Central memory CD4-positive, alpha-beta T cell (primary cell): Measurements from ENCODE around the gene ASB12.
"Not testable (repeated sequence)": the region's sequence is repeated elsewhere in the genome, so short reads cannot be mapped to it uniquely, and the experiment has no call there.

Experiments used
- DNase-seq: peaks from one replicate; pipeline ENCODE4 v3.0.0; 2022
- total RNA-seq, 3 experiments: gene quantifications; one replicate each; lab custom pipeline; 2026; lab: John Stamatoyannopoulos, UW

The ASB12 gene, protein sequence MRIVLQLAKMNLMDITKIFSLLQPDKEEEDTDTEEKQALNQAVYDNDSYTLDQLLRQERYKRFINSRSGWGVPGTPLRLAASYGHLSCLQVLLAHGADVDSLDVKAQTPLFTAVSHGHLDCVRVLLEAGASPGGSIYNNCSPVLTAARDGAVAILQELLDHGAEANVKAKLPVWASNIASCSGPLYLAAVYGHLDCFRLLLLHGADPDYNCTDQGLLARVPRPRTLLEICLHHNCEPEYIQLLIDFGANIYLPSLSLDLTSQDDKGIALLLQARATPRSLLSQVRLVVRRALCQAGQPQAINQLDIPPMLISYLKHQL
- total RNA-seq = 0 to 0.39 (median 0.07) reads per million in 3 experiments

- no peak for DNase-seq
These were observed at the start of gene ASB12 for GRCh38 chrX:64230123-64230970. Gene ASB12 (minus strand): TSS chrX:64230607. CDS start chrX:64225650, 4,957 bp downstream.

GRCh38 chrX:64265265-64265664 lies 34.9 kb upstream of the ASB12 start:
- DNase-seq = no peak

- DNase-seq = no peak
These were observed 1.3 kb downstream of the ASB12 start for GRCh38 chrX:64229154-64229553.

DNA sequence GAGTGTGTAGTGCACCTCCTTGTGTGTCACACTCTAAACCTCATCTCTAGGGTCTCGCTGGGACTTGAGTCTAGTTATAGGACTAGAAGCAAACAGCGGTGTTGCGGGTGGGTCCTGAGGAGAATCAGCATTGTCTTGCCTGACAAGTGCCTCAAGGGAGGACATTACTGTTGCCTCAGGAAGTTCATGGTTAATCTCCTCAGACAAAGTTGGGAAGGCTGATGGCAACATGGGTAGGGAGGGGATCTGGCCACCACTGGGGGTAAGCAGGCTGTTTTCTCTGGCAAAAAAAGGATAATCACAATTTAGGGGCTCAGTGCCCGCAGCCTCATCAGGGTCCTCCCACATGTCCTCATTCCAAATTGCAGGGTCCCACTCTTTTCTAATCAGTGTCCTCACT lies 12.4 kb downstream of the ASB12 start:
- no peak for DNase-seq

GRCh38 chrX:64213989-64214388 lies 16.4 kb downstream of the ASB12 start:
- not testable (repeated sequence) for DNase-seq

DNA sequence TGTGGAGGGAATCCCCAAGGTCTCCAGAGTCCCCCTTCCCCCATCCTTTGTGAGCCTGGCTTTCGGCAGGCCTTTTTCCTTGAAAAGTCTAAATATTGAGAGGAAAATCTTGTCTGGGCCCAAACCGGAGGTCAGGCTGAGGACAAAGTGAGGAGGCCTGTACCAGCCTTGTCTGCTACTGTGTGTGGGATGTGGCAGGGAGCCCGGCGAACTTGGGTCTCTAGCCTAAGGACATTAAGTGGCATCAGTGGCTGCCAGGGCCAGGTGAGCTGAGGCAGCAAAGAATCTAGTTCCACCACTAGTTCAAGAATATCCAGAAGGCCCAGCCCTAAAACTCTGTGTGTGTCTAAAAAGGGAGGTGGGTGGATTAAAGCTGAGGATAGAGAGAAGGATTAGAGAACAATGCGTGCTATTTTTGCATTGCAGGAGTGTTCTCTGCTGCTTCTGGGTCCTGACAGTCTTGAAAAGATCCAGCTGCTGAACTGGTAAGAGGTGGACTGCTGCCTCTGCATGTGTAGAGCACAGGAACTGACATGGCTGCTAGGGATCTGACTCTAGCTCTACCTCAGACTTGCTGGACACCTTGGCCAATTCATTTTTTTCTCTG lies 23.7 kb downstream of the ASB12 start:
- no peak for DNase-seq

GRCh38 chrX:64205735-64206501 lies 24.5 kb downstream of the ASB12 start:
- DNase-seq = peak; percentile 85

- no peak for DNase-seq
These were observed 25.0 kb downstream of the ASB12 start, which contains the start of gene AMER1 for GRCh38 chrX:64205441-64205734. Gene AMER1 (minus strand): TSS chrX:64205708. CDS start chrX:64193286, 12,422 bp downstream.

- no peak for DNase-seq
These were observed 25.5 kb downstream of the ASB12 start for GRCh38 chrX:64204701-64205440.

DNA sequence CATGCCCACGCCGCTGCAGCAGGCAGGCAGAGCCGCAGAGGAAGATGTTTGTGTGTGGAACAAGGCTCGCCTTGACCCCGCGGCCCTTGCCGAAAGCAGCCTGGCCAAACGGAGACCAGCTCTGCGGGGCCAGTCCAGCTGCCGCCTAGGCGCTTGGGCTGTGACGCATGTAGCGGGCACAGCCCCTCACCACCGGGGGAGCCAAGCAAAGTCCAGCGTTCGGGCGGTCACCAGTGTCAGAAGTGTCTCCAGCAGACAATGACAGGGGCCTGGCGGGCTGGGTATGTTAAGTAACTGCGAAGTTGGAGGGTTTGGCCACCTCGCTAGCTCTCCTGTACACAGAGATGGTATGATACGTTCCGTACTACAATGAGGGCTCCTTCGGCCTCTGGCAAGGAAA lies 26.2 kb downstream of the ASB12 start:
- DNase-seq = no peak

GRCh38 chrX:64202808-64203325 lies 27.5 kb downstream of the ASB12 start:
- DNase-seq = no peak

GRCh38 chrX:64198036-64198435 lies 32.4 kb downstream of the ASB12 start:
- DNase-seq = no peak

GRCh38 chrX:64196606-64197005 lies 33.8 kb downstream of the ASB12 start:
- DNase-seq = no peak

GRCh38 chrX:64195862-64196261 lies 34.5 kb downstream of the ASB12 start:
- no peak for DNase-seq

DNA sequence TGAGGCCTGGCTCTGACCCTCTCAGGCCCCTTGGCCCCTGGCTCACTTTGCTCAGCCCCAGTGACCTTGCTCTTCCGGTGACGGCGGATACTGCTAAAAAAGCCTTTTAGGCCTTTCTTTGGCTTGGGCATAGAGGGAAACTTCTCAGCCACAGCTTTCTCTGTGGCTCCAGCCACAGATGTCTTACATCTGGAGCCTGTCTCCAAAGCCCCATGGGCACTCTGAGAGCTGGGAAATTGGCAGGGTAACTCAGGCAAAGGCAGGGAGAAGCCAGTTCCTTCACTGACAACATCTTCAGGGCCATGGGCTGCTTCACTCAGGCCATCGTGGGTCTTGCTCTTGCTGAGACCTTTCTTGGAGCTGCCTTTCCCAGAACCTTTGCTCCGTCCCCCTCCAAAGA lies 37.7 kb downstream of the ASB12 start:
- no peak for DNase-seq

GRCh38 chrX:64192040-64192439 lies 38.4 kb downstream of the ASB12 start:
- no peak for DNase-seq

DNA sequence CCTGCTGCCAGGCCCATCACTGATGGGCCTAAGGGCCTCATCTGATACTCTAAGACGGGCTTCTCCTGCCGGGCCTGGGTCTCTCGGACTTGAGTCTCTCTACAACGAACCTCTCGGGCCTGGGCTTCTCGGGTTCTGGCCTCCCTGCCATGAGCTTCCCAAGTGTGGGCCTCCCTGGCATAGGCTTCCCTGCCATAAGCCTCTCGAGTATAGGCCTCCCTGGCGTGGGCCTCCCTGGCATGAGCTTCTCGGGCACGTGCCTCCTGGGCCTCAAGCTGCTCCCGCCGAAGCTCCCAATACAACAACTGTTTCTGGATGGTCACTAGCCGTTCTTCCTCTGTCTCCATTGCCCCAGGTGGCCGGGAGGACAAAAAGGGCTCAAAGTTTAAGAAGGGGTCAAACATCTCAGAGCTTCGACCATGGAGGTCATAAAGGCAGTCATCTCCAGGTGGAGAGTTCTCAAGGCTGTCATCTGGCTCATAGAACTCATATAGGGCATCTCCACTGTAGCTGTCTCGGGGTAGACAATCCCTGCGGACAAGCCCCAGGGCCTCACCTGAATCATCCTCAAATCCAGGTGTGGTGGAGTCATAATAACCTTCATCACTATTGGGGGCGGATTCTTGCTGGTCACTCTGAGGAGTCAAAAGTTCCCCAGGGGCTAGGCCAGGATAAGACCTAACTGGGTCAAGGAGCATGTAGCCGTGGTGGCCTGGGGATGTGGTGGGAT lies 39.0 kb downstream of the ASB12 start:
- DNase-seq = no peak

DNA sequence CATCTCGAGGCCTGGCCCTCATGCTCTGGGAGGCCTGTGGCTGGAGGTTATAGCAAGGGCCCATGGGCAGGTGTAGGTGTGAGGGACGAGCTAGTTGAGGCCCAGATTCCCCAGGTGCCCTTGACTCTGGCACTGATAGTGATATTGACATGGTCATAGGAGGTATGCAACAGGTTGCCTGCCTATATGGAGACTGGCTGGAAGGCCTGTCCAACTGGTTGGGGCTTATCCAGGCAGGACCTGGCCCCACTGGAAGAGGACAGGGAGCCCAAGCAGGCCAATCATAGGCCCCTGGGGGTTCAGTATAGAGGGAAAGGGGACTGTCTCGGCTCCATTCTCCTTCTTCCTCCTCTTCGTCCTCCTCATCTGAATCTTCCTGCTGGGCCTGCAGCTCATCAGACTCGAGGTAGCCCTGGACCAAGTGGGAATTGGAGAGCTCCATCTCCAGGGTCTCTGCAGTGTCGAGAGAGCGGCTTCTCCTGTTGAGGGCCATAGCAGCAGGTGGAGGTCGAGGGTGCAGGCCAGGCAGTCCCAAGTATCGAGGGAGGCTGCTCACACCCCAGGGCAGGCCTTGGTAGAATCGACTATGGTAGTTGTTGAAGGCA lies 40.2 kb downstream of the ASB12 start:
- DNase-seq = no peak

GRCh38 chrX:64188901-64189300 lies 41.5 kb downstream of the ASB12 start:
- no peak for DNase-seq

GRCh38 chrX:64187762-64188150 lies 42.7 kb downstream of the ASB12 start:
- no peak for DNase-seq
